NB4 (cell line): ENCODE data around the gene SH2D1B.

Experiments used
- DNase-seq: peaks from one replicate; pipeline ENCODE4 v3.0.0; 2010; ENCODE audit warnings: low read depth
- H3K4me3 ChIP-seq: one replicate; pipeline ENCODE4 v1.5.1; 2011; ENCODE audit warnings: mild to moderate bottlenecking, low read depth, low read length, moderate library complexity
- MYC ChIP-seq: IDR thresholded peaks from 2 replicates; pipeline ENCODE4 v1.6.1; 2011; ENCODE audit warnings: low read depth, low read length
- POLR2A ChIP-seq: IDR thresholded peaks from 2 replicates; pipeline ENCODE4 v1.6.1; 2011; ENCODE audit warnings: mild to moderate bottlenecking; ENCODE audit not compliant: insufficient read length; ENCODE audit errors: extremely low read depth
- TF ChIP-seq, protein P1 (sequence below): IDR thresholded peaks from 2 replicates; pipeline ENCODE4 v1.6.1; 2011; ENCODE audit warnings: low read depth, low read length
- TF ChIP-seq, protein P2 (sequence below): IDR thresholded peaks from one replicate; pipeline ENCODE4 v1.5.1; 2012; ENCODE audit warnings: low read depth, low read length

SH2D1B gene

DNA sequence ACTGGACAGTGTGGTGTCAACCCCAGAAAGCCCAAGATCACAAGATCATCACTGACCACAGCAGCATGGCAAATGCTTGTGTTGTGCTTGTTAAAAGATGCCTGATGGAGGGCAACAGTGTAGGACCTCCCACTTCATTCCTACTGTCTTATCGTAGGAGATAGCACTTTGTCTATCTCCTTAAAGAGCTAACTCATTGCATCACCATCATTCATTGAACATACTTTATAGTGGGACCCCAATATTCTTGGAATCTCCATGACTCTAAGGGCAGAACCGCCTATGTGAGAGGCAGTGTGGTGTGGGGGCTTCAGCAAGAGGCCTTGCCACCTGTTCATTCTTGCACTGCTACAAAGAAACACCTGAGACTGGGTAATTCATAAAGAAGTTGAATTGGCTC, 5.0 kb upstream of the SH2D1B start:
- no peak overlapping the region for H3K4me3 ChIP-seq
- TF ChIP-seq MYC (no peak), POLR2A (no peak)
- TF ChIP-seq, protein P1, sequence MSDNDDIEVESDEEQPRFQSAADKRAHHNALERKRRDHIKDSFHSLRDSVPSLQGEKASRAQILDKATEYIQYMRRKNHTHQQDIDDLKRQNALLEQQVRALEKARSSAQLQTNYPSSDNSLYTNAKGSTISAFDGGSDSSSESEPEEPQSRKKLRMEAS = no peak
- TF ChIP-seq, protein P2, sequence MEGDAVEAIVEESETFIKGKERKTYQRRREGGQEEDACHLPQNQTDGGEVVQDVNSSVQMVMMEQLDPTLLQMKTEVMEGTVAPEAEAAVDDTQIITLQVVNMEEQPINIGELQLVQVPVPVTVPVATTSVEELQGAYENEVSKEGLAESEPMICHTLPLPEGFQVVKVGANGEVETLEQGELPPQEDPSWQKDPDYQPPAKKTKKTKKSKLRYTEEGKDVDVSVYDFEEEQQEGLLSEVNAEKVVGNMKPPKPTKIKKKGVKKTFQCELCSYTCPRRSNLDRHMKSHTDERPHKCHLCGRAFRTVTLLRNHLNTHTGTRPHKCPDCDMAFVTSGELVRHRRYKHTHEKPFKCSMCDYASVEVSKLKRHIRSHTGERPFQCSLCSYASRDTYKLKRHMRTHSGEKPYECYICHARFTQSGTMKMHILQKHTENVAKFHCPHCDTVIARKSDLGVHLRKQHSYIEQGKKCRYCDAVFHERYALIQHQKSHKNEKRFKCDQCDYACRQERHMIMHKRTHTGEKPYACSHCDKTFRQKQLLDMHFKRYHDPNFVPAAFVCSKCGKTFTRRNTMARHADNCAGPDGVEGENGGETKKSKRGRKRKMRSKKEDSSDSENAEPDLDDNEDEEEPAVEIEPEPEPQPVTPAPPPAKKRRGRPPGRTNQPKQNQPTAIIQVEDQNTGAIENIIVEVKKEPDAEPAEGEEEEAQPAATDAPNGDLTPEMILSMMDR = no peak
- DNase-seq = no peak

DNA sequence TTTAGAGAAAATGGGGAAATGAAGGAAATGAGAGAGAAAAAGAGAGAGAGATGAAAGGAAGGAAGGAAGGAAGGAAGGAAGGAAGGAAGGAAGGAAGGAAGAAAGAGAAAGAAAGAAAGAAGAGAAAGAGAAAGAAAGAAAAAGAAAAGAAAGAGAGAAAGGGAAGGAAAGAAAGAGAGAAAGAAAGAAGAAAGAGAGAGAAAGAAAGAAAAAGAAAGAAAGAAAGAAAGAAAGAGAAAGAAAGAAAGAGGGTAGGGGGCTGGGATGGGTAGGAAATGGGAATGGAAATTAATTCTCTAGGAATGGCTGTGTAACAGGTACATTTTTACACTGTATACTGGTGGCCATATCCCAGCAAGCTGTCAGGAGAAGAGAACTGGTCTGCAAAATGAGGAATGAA, 4.3 kb upstream of the SH2D1B start:
- H3K4me3 ChIP-seq = no peak overlapping the region
- no peak for TF ChIP-seq POLR2A
- TF ChIP-seq, protein P1 = no peak
- TF ChIP-seq MYC = no peak
- TF ChIP-seq, protein P2 = no peak
- no peak for DNase-seq

- no peak overlapping the region for H3K4me3 ChIP-seq
- TF ChIP-seq, protein P2 = no peak
- TF ChIP-seq POLR2A = no peak
- no peak for TF ChIP-seq MYC
- TF ChIP-seq, protein P1 = no peak
- no peak for DNase-seq
Measured at GRCh38 chr1:162407539-162407938, 4.4 kb downstream of the SH2D1B start.

DNA sequence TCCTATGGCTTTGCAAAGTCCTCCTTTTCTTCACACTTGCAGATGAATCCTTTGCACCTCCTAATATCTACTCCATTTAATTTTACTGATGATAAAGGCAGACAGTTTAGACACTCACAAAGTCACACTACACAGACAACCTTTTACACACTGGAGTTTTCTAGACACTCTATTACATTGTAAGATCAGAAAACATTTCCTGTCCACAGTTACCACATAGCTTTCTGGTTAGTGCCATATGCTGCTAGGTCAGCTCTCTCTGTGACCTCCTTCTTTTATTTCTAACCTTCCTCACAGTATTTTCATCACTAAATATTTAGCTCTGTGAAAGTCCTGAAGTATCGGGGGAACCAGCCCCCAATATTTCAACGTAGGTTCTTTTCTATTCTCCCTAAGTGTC, 5.1 kb downstream of the SH2D1B start:
- TF ChIP-seq MYC (no peak), POLR2A (no peak)
- TF ChIP-seq, protein P2 = no peak
- TF ChIP-seq, protein P1 = no peak
- H3K4me3 ChIP-seq = no peak overlapping the region
- DNase-seq = no peak

GRCh38 chr1:162405800-162406199, 6.1 kb downstream of the SH2D1B start:
- TF ChIP-seq MYC = no peak
- TF ChIP-seq, protein P2 = no peak
- no peak for TF ChIP-seq POLR2A
- TF ChIP-seq, protein P1 = no peak
- H3K4me3 ChIP-seq = no peak overlapping the region
- no peak for DNase-seq

- DNase-seq = no peak
- TF ChIP-seq, protein P1 = no peak
- TF ChIP-seq POLR2A = no peak
- TF ChIP-seq MYC = no peak
- TF ChIP-seq, protein P2 = no peak
- H3K4me3 ChIP-seq = no peak overlapping the region
Measured at GRCh38 chr1:162404550-162405160, 7.3 kb downstream of the SH2D1B start.
